Rectal smooth muscle tissue (tissue), 1 donor: Measurements from ENCODE around the gene PARK7.
A peak's percentile ranks its signal among the peaks of the same experiment; 100 is the strongest.

Source experiments
- H3K27ac ChIP-seq: one replicate; pipeline ENCODE4 v1.7.0; 2013; ENCODE audit warnings: low read depth, low read length, inconsistent platforms
- H3K27me3 ChIP-seq: one replicate; pipeline ENCODE4 v1.7.0; 2013; ENCODE audit warnings: low read length; ENCODE audit not compliant: control insufficient read depth, insufficient read depth
- H3K36me3 ChIP-seq: one replicate; pipeline ENCODE4 v1.7.0; 2013; ENCODE audit warnings: low read length; ENCODE audit not compliant: control insufficient read depth, insufficient read depth
- H3K4me1 ChIP-seq: one replicate; pipeline ENCODE4 v1.7.0; 2013; ENCODE audit warnings: low read length; ENCODE audit not compliant: control insufficient read depth, insufficient read depth
- H3K4me3 ChIP-seq: one replicate; pipeline ENCODE4 v1.7.0; 2013; ENCODE audit warnings: low read length
- H3K9ac ChIP-seq: one replicate; pipeline ENCODE4 v1.7.0; 2013; ENCODE audit warnings: low read length

Gene PARK7

GRCh38 chr1:8006037-8006963 lies 44.8 kb downstream of the PARK7 start:
- no peaks in the 10 kb centered on the region for H3K27me3 ChIP-seq
- no peaks in the 10 kb centered on the region for H3K36me3 ChIP-seq
- H3K4me3 ChIP-seq = no peak overlapping the region
- H3K9ac ChIP-seq = no peak overlapping the region
- H3K27ac ChIP-seq = no peak overlapping the region
- H3K4me1 ChIP-seq = peaks cover 6% of the 10 kb centered on the region

GRCh38 chr1:8009043-8010002 lies 47.8 kb downstream of the PARK7 start:
- H3K36me3 ChIP-seq = peaks cover 6% of the 10 kb centered on the region
- no peak overlapping the region for H3K4me3 ChIP-seq
- H3K9ac ChIP-seq = no peak overlapping the region
- H3K4me1 ChIP-seq = peaks cover 6% of the 10 kb centered on the region
- no peak overlapping the region for H3K27ac ChIP-seq
- H3K27me3 ChIP-seq = no peaks in the 10 kb centered on the region

- Histone ChIP-seq H3K27me3 (no peaks in the 10 kb centered on the region), H3K9ac (no peak overlapping the region), H3K27ac (no peak overlapping the region), H3K4me3 (no peak overlapping the region), H3K4me1 (peaks cover 5% of the 10 kb centered on the region), H3K36me3 (peaks cover 8% of the 10 kb centered on the region)
These were observed 48.7 kb downstream of the PARK7 start for GRCh38 chr1:8010080-8010664.

- Histone ChIP-seq H3K9ac (no peak overlapping the region), H3K36me3 (peaks cover 8% of the 10 kb centered on the region), H3K4me3 (no peak overlapping the region), H3K4me1 (peaks cover 10% of the 10 kb centered on the region), H3K27ac (no peak overlapping the region), H3K27me3 (no peaks in the 10 kb centered on the region)
These were observed 49.5 kb downstream of the PARK7 start for GRCh38 chr1:8011016-8011415.

GRCh38 chr1:8011923-8012858 lies 50.7 kb downstream of the PARK7 start:
- no peaks in the 10 kb centered on the region for H3K27me3 ChIP-seq
- no peak overlapping the region for H3K4me3 ChIP-seq
- H3K36me3 ChIP-seq = peaks cover 8% of the 10 kb centered on the region
- no peak overlapping the region for H3K27ac ChIP-seq
- H3K9ac ChIP-seq = no peak overlapping the region
- H3K4me1 ChIP-seq = peaks cover 18% of the 10 kb centered on the region

GRCh38 chr1:8012955-8013354 lies 51.4 kb downstream of the PARK7 start:
- no peak overlapping the region for H3K27ac ChIP-seq
- H3K36me3 ChIP-seq = peaks cover 8% of the 10 kb centered on the region
- no peaks in the 10 kb centered on the region for H3K27me3 ChIP-seq
- no peak overlapping the region for H3K4me3 ChIP-seq
- peaks cover 23% of the 10 kb centered on the region for H3K4me1 ChIP-seq
- no peak overlapping the region for H3K9ac ChIP-seq

- Histone ChIP-seq H3K36me3 (peaks cover 8% of the 10 kb centered on the region), H3K4me1 (peaks cover 23% of the 10 kb centered on the region), H3K4me3 (no peak overlapping the region), H3K27me3 (no peaks in the 10 kb centered on the region), H3K27ac (no peak overlapping the region), H3K9ac (no peak overlapping the region)
These were observed 51.9 kb downstream of the PARK7 start for GRCh38 chr1:8013399-8013798.

GRCh38 chr1:8013800-8014199 lies 52.3 kb downstream of the PARK7 start:
- no peaks in the 10 kb centered on the region for H3K27me3 ChIP-seq
- H3K36me3 ChIP-seq = peaks cover 8% of the 10 kb centered on the region
- H3K4me3 ChIP-seq = no peak overlapping the region
- H3K27ac ChIP-seq = no peak overlapping the region
- H3K4me1 ChIP-seq = peaks cover 23% of the 10 kb centered on the region
- H3K9ac ChIP-seq = no peak overlapping the region

GRCh38 chr1:8014381-8014988 lies 53.0 kb downstream of the PARK7 start:
- peaks cover 23% of the 10 kb centered on the region for H3K4me1 ChIP-seq
- peaks cover 8% of the 10 kb centered on the region for H3K36me3 ChIP-seq
- H3K4me3 ChIP-seq = no peak overlapping the region
- no peaks in the 10 kb centered on the region for H3K27me3 ChIP-seq
- peak overlapping the region; percentile 10 for H3K27ac ChIP-seq
- no peak overlapping the region for H3K9ac ChIP-seq

- Histone ChIP-seq H3K27me3 (no peaks in the 10 kb centered on the region), H3K4me3 (peak overlapping the region; percentile 26), H3K36me3 (peaks cover 8% of the 10 kb centered on the region), H3K9ac (no peak overlapping the region), H3K4me1 (peaks cover 27% of the 10 kb centered on the region), H3K27ac (peak overlapping the region; percentile 77)
These were observed 53.7 kb downstream of the PARK7 start for GRCh38 chr1:8015036-8015808.

GRCh38 chr1:8015809-8016165 lies 54.3 kb downstream of the PARK7 start:
- Histone ChIP-seq H3K36me3 (peaks cover 8% of the 10 kb centered on the region), H3K27me3 (no peaks in the 10 kb centered on the region), H3K4me3 (no peak overlapping the region), H3K9ac (no peak overlapping the region), H3K27ac (peak overlapping the region; percentile 77), H3K4me1 (peaks cover 27% of the 10 kb centered on the region)
